ENCODE data around the gene TUBGCP5.

TUBGCP5 gene

GRCh38 chr15:22978691-22979237, 60.6 kb downstream of the TUBGCP5 start:
- no peak for DNase-seq (ENCODE audit: low read depth)

- DNase-seq (ENCODE audit: low read depth), result no peak
Observed at GRCh38 chr15:22974745-22975144, 64.6 kb downstream of the TUBGCP5 start.

GRCh38 chr15:22973987-22974386, 65.4 kb downstream of the TUBGCP5 start:
- no peak for DNase-seq (ENCODE audit: low read depth)

GRCh38 chr15:22973286-22973685, 66.1 kb downstream of the TUBGCP5 start:
- DNase-seq (ENCODE audit: low read depth), result no peak

GRCh38 chr15:22969489-22969888, 69.9 kb downstream of the TUBGCP5 start:
- DNase-seq (ENCODE audit: low read depth), result no peak

- peak; percentile 64 for DNase-seq (ENCODE audit: low read depth)
Observed at GRCh38 chr15:22968366-22968765, 71.0 kb downstream of the TUBGCP5 start.

GRCh38 chr15:22967084-22967770, 72.1 kb downstream of the TUBGCP5 start:
- no peak for DNase-seq (ENCODE audit: low read depth)

- no peak for DNase-seq (ENCODE audit: low read depth)
Observed at GRCh38 chr15:22966321-22967083, 72.9 kb downstream of the TUBGCP5 start.

DNA sequence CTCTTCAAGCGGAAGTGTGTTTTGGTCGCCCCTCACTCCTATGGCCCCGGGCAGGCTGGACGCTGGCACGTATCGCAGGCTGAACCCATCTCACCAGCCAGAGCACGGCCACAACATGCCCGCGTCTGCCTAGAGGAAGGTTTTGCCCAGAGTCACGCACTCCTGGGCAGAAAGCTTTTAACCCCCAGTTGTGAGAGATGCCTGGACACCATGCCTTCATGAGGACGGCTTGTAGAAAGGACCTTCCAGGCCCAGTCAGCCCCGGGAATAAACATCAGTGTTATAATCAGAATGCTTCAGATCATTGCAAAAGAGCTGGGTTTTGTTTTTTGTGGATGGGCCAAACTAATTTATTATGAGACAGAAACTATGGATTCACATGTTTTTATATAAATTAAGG, 75.7 kb downstream of the TUBGCP5 start:
- DNase-seq (ENCODE audit: low read depth), result no peak

GRCh38 chr15:22962611-22963010, 76.8 kb downstream of the TUBGCP5 start:
- DNase-seq (ENCODE audit: low read depth), result no peak

DNA sequence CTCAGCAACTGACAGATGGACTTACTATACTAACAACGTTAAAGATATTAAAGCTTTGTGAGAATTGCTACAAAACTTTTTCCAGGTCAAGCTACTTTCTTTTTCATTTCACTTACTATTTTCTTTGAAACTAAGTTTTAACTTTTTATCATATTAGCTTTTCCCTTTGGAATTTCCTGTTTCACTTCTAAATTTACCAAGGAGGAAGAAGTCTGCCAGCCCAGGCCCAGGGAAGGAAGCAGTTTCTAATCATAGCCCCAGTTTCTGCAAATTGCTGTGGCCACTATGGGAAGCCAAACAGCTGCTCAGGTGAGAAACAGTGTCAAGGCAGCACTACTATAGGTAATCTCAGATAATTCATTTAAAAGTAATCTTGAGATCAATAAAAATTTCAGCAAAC, 77.6 kb downstream of the TUBGCP5 start:
- no peak for DNase-seq (ENCODE audit: low read depth)

- DNase-seq (ENCODE audit: low read depth), result no peak
Observed at GRCh38 chr15:22960556-22960955, 78.8 kb downstream of the TUBGCP5 start.

GRCh38 chr15:22960126-22960525, 79.2 kb downstream of the TUBGCP5 start:
- DNase-seq (ENCODE audit: low read depth), result no peak

DNA sequence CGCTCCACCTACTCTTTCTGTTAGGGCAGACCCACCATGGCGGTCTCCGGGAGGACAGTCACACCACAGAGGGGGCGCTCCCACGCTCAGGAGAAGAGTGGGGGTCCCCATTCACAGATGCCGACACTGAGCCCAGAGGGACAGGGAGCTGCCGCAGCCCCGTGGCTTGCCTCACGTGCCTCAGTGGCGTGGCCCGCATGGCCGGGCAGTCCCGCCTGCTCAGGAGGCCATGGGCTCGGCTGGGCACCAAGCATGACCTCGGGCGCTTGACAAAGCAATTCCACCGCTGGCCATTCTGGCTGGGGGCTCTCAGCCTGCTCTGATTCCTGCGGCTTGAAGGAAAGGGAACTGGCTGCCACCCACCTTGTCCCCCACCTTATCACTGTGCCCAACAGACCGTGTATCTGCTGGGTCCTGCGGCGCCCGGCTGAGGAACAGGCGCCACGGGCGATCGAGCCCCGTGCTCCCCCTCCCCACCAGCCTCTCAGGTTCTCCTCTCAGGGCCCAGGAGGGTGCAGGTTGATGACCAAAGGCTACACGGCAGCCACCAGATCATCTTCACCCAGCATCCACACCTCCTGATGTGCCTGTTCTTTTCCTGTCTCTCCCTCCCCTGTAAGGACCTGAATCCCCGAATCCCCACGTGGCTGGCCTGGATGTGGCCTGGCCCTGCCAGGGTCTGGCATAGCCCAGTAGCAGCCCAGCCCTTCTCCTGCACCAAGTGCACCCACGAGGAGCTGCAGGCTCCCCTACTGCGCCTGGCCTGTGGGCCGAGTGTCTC, 79.9 kb downstream of the TUBGCP5 start:
- DNase-seq (ENCODE audit: low read depth), result no peak

- DNase-seq (ENCODE audit: low read depth), result no peak
Observed at GRCh38 chr15:22958487-22959280, 80.7 kb downstream of the TUBGCP5 start.

- no peak for DNase-seq (ENCODE audit: low read depth)
Observed at GRCh38 chr15:22956978-22957260, 82.5 kb downstream of the TUBGCP5 start.

GRCh38 chr15:22956257-22956977, 83.0 kb downstream of the TUBGCP5 start:
- DNase-seq (ENCODE audit: low read depth), result no peak

GRCh38 chr15:22955544-22956119, 83.7 kb downstream of the TUBGCP5 start:
- no peak for DNase-seq (ENCODE audit: low read depth)

GRCh38 chr15:22954798-22955543, 84.4 kb downstream of the TUBGCP5 start:
- no peak for DNase-seq (ENCODE audit: low read depth)

DNA sequence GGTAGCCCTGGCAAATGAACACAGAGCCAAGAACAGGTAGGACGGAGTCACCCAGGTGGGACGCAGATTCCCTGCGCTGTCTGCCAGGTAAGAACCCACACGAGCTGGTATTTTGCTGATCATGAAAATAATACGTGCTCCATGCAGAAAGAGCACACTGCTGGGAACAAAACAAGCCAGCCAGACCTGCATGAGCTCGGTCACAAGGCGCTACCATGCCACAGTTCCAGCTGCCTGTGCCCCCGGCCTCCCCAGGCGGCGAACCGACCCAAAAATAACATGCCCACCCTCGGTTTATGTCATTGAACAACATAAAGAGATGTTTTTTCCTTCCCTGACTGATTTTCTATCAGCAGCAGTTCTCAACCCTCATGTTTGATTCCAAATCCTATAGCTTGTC, 85.0 kb downstream of the TUBGCP5 start:
- no peak for DNase-seq (ENCODE audit: low read depth)
